Measurements from ENCODE around the gene PDZD2. TPM values are rescaled to one million over a fixed set of nuclear protein-coding genes. Genes with fewer than 3 reads are reported as not detected.
A peak's percentile ranks its signal among the peaks of the same experiment; 100 is the strongest.

PDZD2 gene
- total and polyA plus RNA-seq, 2 experiments from 2014 or later, result 8.3 to 16.9 TPM

GRCh38 chr5:32092938-32093812 is 454.2 kb downstream of the PDZD2 start:
- no peak overlapping the region for H2AFZ ChIP-seq
- peaks cover 14% of the 10 kb centered on the region for H3K36me3 Mint-ChIP-seq (ENCODE audit: low read depth)
- H3K27me3 ChIP-seq (ENCODE audit: insufficient read depth), result no peaks in the 10 kb centered on the region
- H3K4me1 ChIP-seq (ENCODE audit: insufficient read depth), result no peaks in the 10 kb centered on the region
- DNase-seq (ENCODE audit: low spot score) (peak; percentile 96), ATAC-seq (peak; percentile 95)
- H3K27ac ChIP-seq (ENCODE audit: low read depth), result no peak overlapping the region
- H3K79me2 ChIP-seq (replicated peaks; ENCODE audit: insufficient read depth), result no peaks in the 10 kb centered on the region
- no peaks in the 10 kb centered on the region; the same call in 1 of the 2 replicates for H3K36me3 ChIP-seq (ENCODE audit: insufficient read depth)
- H3K4me1 Mint-ChIP-seq, result peaks cover 4% of the 10 kb centered on the region; the same call in 1 of the 3 replicates
- H3K4me2 ChIP-seq, result no peak overlapping the region
- H3K27ac Mint-ChIP-seq, result peak overlapping the region; percentile 17; the same call in 1 of the 2 replicates
- no peak overlapping the region for H3K4me3 Mint-ChIP-seq
- TF ChIP-seq CTCF (conservative IDR thresholded peaks at IDR 0.05; ENCODE audit: low read depth in 2 of 2), result peak; percentile 84 to 97
- TF ChIP-seq ZNF331 (CRISPR knock-in tag; IDR thresholded peaks at IDR 0.05; ENCODE audit: low read depth), result no peak
- H4K20me1 ChIP-seq (replicated peaks; ENCODE audit: insufficient read depth), result no peaks in the 10 kb centered on the region
- H3K9me3 Mint-ChIP-seq, result no peaks in the 10 kb centered on the region
- H3K9me2 ChIP-seq (ENCODE audit: insufficient read depth), result no peaks in the 10 kb centered on the region
- peaks cover 3% of the 10 kb centered on the region for H3K27me3 Mint-ChIP-seq (ENCODE audit: insufficient read depth, low read depth, poor library complexity)
- H3F3A ChIP-seq (replicated peaks; ENCODE audit: low read depth), result no peaks in the 10 kb centered on the region
- no peak overlapping the region for H3K4me3 ChIP-seq

- Histone ChIP-seq H3K27me3 (ENCODE audit: insufficient read depth) (no peaks in the 10 kb centered on the region), H3K27ac (ENCODE audit: low read depth) (no peak overlapping the region), H3K4me2 (no peak overlapping the region), H4K20me1 (replicated peaks; ENCODE audit: insufficient read depth) (0 out of 2 replicates have a peak, but pooled peaks cover 2% of the 10 kb centered on the region), H3K36me3 (ENCODE audit: insufficient read depth) (no peaks in the 10 kb centered on the region; the same call in 1 of the 2 replicates), H3K79me2 (replicated peaks; ENCODE audit: insufficient read depth) (no peaks in the 10 kb centered on the region), H3K4me1 (ENCODE audit: insufficient read depth) (no peaks in the 10 kb centered on the region), H3F3A (replicated peaks; ENCODE audit: low read depth) (no peaks in the 10 kb centered on the region), H3K4me3 (no peak overlapping the region), H2AFZ (no peak overlapping the region), H3K9me2 (ENCODE audit: insufficient read depth) (no peaks in the 10 kb centered on the region)
- peaks cover 8% of the 10 kb centered on the region for H3K27me3 Mint-ChIP-seq (ENCODE audit: insufficient read depth, low read depth, poor library complexity)
- no peak for ATAC-seq
- no peak for DNase-seq (ENCODE audit: low spot score)
- no peaks in the 10 kb centered on the region for H3K9me3 Mint-ChIP-seq
- peaks cover 4% of the 10 kb centered on the region; the same call in 1 of the 3 replicates for H3K4me1 Mint-ChIP-seq
- H3K4me3 Mint-ChIP-seq, result no peak overlapping the region
- H3K27ac Mint-ChIP-seq, result no peak overlapping the region
- H3K36me3 Mint-ChIP-seq (ENCODE audit: low read depth), result peaks cover 18% of the 10 kb centered on the region
- no peak for TF ChIP-seq ZNF114 (CRISPR knock-in tag; IDR thresholded peaks at IDR 0.05)
- no peak for TF ChIP-seq STAT1 (IDR thresholded peaks at IDR 0.05; ENCODE audit: unreplicated experiment)
- TF ChIP-seq REST (IDR thresholded peaks at IDR 0.05; ENCODE audit: unreplicated experiment), result no peak
- TF ChIP-seq JUNB (IDR thresholded peaks at IDR 0.05; ENCODE audit: unreplicated experiment), result no peak
- TF ChIP-seq ZNF462 (CRISPR knock-in tag; IDR thresholded peaks at IDR 0.05), result no peak
- TF ChIP-seq ZNF331 (CRISPR knock-in tag; IDR thresholded peaks at IDR 0.05; ENCODE audit: low read depth), result no peak
- TF ChIP-seq CREB1 (CRISPR knock-in tag; IDR thresholded peaks at IDR 0.05; ENCODE audit: low read depth), result no peak
Observed at GRCh38 chr5:32094691-32095090, 455.8 kb downstream of the PDZD2 start.

Data from GM23338 (cell line).